Cerebellar cortex (tissue), 1 donor: ENCODE measurements around the gene NMNAT2.

Source experiments
- DNase-seq: peaks from one replicate; pipeline ENCODE4 v3.0.0-alpha.2; 2015; ENCODE audit warnings: low spot score

The NMNAT2 gene

DNA sequence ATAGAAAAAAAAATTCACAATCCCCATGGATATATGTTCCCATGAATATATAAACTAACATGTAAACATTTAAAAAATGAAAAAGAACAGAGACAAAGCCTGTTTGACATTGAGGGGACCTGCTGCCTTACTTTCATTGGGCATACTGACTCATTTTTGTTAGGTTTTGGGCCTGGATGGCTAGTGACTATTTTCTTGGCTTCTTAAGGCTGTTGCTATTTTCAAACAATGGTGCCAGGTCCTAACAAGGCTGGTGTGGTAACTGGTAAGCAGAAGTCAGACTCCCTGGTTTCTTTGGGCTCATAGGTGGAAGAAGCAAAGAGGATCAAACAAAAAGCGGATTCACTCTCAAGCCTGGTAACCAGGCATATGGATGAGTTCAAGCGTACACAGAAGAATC, 181.1 kb downstream of the NMNAT2 start:
- DNase-seq = no peak

DNA sequence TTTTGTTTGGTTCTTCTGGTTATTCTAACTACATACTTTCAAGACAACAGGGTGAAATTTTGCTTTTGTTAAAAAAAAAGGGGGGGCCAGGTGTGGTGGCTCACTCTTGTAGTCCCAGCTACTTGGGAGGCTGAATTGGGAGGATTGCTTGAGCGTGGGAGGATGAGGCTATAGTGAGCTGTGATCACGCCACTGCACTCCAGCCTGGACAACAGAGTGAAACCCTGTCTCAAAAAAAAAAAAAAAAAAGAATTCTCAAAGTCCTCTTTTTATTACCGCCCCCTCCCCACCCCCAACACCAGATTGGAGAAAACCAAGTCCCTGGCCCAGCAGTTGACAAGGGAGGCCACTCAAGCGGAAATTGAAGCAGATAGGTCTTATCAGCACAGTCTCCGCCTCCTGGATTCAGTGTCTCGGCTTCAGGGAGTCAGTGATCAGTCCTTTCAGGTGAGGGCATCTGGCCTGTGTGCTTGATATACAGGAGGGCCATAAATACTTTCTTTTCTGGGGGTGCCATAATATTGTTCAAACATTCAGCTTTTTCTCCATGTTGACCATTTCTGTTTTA, 181.9 kb downstream of the NMNAT2 start:
- DNase-seq = no peak

DNA sequence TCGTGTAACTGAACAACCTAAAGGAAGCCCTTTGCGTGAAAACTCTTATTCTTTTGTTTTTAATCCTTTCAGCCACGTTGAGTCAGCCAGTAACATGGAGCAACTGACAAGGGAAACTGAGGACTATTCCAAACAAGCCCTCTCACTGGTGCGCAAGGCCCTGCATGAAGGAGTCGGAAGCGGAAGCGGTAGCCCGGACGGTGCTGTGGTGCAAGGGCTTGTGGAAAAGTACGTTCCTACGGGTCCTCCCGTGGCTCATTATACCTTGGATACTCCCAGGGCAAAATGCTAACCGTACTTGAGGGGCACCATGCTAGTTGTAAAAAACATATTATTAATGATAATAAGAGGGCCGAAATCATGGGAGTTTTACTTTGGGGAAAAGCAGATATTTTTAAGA, 182.7 kb downstream of the NMNAT2 start:
- DNase-seq = peak; percentile 64

DNA sequence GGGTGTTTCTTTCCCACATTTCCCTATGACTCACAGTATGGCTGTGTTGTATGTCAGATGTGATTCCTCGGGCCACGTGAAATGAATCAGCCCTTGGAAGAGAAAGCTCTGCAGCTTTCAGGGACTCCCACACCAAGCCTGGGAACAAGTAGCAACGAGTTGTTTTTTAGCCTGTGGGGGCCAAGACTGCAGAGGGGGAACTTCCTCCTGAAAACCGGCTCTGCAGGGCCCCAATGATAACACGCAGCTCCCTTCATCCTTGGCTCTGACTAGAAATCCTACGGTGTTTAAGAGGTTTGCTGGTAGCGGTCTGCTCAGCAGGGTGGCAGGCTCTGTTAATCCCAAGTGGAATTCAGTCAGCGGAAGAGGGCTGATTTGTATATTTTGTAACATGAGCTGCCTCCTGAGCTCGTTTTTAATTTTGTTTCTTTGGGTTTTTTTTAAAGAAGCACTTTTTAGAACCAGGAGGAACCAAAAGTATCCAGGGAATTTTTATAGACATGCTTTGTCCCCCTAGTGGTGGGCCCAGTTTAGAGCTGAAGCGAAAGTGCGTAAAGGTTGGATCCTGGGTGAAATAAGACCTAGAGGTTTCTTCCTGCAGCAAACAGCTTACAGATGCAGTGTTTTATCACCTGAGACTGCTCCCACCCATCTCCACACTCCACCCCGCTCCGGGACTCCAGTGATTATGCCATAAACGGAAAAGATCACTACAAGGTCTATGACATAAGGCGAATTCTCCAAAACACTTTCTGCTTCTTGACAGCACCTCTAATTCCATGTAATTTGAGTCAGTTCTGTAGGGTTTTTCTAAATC, 183.3 kb downstream of the NMNAT2 start:
- DNase-seq = peak; percentile 86

DNA sequence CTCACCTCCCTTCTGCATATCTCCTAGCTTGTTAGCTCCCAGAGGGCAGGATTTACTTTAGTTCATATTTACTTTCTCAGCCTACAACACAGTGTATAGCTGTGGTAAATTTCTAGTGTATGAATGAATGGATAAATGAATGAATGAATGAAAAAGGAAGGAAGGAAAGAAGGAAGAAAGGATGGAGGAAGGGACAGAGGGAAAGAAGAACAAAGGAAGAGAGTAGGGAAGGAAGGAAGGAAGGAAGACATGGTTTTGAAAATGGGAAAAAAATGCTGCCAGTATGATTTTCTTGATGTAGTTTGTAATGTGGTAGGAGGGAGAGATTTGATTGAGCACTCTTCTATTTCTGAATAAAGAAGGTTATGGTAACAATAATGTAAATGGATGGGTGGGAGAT, 185.1 kb downstream of the NMNAT2 start:
- no peak for DNase-seq

GRCh38 chr1:183231545-183231944, 186.6 kb downstream of the NMNAT2 start:
- no peak for DNase-seq

GRCh38 chr1:183230413-183230812, 187.8 kb downstream of the NMNAT2 start:
- no peak for DNase-seq

GRCh38 chr1:183228347-183229220, 189.6 kb downstream of the NMNAT2 start:
- DNase-seq = peak; percentile 14

- peak; percentile 59 for DNase-seq
Observed at GRCh38 chr1:183227422-183228346, 190.5 kb downstream of the NMNAT2 start.

- no peak for DNase-seq
Observed at GRCh38 chr1:183226963-183227362, 191.2 kb downstream of the NMNAT2 start.

- DNase-seq = no peak
Observed at GRCh38 chr1:183226361-183226760, 191.8 kb downstream of the NMNAT2 start.

- no peak for DNase-seq
Observed at GRCh38 chr1:183223467-183223866, 194.7 kb downstream of the NMNAT2 start.

DNA sequence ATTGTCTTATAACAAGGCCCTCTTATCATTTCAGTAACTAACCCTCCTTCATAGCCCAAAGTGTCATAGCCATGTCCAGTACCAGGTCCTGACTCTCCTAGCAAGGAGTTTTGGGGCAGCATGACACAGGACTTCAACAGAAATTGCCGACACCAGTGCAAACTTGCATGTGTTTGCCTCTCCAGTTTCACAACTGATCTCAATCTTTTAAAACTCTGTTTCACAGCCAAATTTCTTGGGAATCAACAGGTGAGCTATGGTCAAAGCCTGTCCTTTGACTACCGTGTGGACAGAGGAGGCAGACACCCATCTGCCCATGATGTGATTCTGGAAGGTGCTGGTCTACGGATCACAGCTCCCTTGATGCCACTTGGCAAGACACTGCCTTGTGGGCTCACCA, 195.3 kb downstream of the NMNAT2 start:
- no peak for DNase-seq

GRCh38 chr1:183219616-183220009, 198.6 kb downstream of the NMNAT2 start:
- DNase-seq = no peak

- peak; percentile 34 for DNase-seq
Observed at GRCh38 chr1:183218971-183219615, 199.1 kb downstream of the NMNAT2 start.

- DNase-seq = peak; percentile 39
Observed at GRCh38 chr1:183218027-183218618, 200.1 kb downstream of the NMNAT2 start.

DNA sequence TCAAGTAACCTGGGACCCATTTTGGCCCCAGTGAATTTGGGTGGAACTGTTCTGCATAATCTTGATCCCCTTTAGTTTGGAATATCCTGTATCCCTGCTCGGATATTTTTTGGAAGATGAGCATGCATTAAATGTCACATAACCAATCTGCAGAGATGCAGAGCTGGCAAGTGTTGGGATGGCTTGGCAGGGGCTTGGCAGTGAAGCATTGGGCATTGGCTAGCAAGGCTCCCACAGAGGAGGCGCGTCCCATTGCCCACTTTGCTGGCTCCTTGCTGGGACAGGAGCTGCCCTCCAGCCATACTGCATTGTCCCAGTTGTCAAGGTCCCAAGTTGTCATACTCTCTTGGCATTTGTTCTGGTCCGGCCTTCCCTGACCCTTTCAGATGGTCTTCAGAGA, 202.2 kb downstream of the NMNAT2 start:
- DNase-seq = peak; percentile 83

DNA sequence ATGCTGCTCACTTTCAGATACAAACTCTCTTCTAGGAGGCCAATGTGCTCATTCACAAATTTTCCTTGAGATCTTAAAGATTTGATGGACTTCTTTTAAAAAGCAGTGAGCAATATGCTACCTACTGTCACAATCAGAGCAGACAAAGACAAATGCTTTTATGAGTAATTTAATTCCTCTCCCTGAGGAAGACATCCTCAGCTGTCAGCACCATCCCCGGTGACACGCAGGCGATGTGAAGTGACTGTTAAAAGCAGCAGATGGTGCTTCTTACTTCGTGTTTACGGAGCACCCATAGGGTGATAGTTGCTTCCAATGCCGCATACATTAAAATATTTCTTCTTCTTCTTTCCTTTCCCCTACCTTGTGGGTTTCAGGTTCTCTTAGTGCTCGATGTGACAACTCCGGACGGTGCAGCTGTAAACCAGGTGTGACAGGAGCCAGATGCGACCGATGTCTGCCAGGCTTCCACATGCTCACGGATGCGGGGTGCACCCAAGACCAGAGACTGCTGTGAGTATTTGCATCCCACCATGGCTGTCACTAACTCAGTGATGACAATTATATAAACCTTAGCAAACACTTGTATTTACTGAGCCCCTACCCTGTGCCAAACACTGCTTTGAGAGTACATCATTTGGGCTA, 203.0 kb downstream of the NMNAT2 start:
- peak; percentile 35 for DNase-seq

- peak; percentile 90 for DNase-seq
Observed at GRCh38 chr1:183214021-183214970, 203.9 kb downstream of the NMNAT2 start.
